Measurements from ENCODE around the gene NUAK2.

NUAK2 gene

DNA sequence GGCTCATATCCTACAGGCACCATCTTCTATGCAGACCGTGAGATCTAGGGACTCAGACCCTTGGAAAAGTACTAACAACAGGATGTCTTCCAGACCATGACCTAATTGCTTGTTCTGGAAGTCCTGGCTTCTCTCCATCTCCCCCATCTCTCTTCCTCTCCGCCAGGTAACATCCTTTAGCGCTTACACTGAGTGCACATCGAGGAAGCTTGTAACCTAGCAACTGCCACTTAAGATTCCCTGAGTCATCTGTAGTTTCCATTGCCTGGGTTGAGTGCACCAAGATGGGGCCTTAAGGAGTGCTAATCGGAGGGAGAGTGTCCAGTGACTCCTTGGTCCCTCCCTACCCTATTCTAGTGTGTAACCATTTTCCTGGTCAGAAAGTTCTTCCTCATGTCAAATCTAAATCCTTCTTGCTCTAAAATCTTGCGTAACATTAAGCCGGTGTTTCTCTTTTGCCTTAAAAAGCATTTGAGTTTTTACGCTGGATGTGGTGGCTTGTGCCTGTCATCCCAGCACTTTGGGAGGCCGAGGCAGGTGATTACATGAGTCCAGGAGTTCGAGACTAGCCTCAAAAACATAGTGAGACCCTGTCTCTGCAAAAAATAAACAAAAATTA is 25.5 kb upstream of the NUAK2 start:
- DNase-seq (ENCODE audit: low read depth) = no peak

DNA sequence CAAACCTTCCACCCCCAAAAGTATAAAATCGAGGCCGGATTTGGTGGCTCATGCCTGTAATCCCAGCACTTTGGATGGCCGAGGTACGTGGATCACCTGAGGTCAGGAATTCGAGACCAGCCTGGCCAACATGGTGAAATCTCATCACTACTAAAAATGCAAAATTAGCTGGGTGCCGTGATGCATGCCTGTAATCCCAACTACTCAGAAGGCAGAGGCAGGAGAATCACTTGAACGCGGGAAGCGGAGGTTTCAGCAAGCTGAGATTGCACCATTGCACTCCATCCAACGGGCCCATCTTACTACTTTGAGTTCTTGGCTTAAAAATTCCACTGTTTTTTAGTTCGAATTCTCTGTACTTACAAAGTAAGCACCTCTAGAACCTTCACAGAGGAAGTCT is 24.2 kb upstream of the NUAK2 start:
- DNase-seq (ENCODE audit: low read depth) = no peak

DNA sequence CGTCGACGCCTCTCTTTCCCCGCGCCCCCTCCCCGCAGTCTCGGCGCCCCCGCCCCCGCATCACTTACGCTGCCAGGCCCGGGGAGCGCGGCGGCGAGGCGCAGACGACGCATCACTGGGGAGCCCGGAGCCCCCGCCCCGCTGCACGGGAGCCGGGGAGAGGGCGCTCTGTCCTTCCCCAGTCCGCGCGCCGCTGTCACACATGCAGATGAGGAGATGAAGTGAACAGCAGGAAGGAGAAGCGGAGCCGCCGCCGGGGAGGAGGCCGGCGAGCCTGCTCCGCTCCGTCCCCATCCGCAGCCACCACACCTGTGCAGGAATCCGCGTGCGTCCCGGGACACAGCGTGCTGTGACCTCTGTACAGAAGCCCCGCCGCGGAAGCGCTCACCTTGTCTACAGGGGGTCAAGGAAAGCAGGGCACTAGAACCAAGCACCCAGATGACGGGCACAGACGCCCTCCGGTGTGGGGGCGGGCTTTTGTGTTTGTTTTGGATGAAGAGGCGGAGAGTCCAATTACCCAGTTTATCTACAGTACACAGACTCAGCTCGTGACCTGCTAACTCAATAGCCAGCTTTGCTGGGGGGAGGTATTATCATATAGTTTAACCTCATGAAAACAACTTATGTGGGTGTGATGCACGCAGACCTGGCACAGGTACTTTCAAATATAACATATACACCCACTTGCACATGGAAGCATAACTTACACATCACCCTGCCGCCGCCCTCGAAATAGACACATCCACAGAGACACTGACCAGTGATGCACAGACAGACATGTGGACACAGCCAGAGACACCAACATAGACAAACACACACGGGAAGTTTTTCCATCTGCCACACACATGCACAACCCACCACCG is 22.8 kb upstream of the NUAK2 start:
- no peak for DNase-seq (ENCODE audit: low read depth)

DNA sequence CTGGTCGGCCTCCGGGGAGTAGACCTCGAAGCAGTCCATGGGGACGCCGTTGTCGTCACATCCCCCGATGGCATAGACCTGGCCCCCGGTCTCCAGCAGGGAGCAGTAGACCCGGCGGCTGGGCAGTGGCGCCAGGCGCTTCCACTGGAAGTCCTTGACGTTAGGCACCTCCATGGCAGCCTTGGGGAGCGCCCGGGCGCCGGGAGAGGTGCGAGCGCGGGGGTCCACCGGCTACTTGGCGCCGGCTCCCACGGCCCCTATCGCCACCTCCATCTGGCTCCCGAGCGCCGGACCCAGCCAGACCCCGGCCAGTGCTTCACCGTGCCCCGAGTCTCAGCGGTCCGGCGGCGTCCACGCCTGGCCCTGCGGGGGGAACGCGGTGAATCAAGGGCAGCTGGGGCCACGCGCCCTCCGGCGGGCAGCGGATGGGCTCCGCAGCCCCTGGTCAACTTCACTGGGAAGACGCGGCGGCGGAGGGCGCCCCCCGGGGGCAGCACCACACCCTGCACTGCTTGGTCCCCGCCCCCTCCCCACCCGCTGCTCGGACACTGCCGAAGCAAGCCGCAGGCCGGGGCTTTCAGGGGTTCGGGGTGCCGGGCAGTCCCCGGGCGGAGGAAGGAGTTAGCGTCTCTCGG is 22.0 kb upstream of the NUAK2 start:
- no peak for DNase-seq (ENCODE audit: low read depth)

DNA sequence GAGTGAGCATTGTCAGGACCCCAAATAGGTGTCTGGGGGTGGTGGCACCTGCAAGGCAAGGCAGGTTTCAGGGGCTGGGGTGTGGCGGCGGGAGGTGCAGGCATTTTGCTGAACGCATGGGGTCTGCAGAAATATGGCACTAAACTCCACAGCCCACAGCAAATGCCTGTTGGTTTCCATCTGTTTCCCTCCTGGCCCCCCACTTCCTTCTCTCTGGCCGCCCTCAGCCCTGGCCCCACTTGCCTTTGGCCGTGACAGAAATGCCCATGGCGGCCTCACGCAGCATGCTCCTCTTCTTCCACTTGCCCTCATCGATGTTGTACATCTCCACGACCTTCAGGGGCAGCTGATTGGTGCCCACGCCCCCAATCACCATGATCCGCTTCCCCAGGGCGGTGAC is 21.4 kb upstream of the NUAK2 start:
- no peak for DNase-seq (ENCODE audit: low read depth)

DNA sequence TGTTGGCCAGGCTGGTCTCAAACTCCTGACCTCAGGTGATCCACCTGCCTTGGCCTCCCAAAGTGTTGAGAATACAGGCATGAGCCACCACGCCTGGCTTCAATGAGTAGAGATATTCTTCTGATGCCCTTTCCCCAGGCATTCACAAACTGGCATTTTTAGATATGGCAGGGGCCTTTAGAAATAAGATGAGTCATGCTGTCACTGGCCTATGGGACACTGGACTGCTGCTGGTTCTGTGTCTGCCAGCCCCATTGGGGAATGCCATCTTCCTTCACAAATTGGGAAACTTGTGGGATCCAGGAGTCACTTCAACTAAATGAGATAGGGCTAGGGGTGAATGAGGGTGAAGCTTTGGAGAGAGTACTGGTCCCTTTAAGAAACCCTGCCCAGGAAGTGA is 19.1 kb upstream of the NUAK2 start:
- DNase-seq (ENCODE audit: low read depth) = no peak

DNA sequence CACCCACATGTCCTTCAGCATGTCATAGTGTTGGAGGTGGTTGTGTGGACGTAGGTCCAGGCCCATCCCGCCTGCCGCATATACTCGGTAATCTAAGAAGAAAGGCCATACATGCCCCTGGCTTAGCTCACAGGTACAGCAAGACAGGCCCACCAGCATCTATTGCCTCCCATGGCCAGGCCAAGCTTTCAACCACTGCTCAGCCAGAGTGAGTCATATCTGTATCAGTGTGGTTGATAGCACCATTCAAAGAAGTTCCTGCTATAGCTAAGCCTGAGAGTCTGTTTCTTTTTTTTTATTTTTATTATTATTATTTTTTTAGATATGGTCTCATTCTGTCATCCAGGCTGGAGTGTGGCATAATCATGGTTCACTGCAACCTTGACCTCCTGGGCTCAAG is 18.2 kb upstream of the NUAK2 start:
- DNase-seq (ENCODE audit: low read depth) = no peak

DNA sequence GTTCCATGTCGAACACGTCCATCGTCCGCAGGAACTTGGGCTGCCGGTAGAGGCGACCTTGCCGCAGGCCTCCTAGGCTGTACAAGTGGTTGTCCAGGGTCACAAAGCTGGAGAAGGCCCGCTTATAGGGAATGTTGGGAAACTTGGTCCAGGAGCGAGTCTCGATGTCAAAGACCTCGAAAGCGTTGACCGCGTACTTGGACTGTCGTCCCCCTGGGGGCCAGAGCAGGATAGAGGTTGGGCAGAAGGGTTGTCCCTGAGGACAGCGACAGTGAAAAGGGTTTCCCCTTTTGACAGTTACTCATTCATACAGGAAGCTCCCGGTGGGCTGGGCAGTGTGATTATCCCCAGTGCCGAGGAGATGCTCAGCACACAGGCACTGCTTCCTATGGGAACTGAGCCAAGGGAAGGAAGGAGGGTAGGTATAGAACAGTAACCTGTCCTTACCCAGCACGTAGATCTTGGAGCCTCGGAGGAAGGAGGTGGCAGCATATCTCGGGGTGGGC is 17.7 kb upstream of the NUAK2 start:
- no peak for DNase-seq (ENCODE audit: low read depth)

DNA sequence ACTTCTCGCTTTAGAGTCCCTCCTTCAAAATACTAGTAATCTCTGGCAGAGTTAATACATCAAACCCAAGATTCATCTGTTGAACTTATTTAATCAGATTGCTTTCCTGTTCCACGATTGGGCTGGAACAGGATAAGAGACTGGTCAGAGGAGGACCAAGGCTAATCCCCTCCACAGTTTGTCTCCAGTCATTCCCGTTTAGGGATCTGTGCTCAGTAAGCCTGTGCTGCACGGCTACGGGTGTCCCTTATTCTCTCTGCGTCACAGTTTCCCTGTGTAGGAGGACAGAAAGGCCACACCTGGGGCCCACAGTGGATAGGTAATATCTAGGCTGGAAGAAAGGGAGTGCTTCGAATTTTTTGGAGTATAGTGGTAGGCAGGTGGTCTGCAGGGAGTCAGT is 16.5 kb upstream of the NUAK2 start:
- no peak for DNase-seq (ENCODE audit: low read depth)

DNA sequence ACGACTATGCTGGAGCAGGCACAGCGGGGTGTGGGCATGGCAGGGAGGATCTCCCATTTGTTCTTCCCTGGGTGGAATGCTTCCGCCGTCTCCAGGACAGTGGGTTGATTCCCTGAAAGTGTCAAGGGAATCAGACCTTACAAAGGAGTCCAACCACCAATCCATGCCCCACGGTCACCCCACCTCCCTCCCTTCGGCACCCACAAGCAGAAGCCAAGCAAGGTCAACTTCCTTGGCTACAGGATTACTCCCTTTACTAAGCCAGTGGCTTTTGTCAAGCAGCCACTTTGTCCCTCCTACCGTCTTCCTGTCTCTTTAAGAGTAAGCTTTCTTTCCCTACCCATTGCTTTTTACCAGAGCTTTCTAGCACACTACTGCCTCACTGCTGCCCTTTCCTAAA is 15.9 kb upstream of the NUAK2 start:
- no peak for DNase-seq (ENCODE audit: low read depth)

DNA sequence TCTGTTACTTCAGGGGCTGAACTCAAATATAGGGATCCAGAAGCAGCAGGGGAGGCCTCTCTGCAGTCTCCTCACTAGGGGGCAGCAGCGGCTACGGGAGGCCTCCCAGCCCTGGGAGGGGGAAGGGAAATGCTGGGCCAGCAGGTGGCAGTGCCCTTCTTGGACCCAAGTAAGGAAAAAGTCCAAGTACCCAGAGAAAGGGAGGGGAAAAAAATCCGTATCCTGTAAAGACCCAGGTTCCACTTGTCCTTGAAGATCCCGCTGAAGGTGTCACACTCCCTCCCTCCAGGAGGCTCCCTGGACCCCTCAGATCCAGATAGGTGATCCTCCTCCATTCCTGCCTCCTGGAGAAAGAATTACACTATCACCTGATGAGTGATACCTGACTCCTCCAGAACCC is 14.1 kb upstream of the NUAK2 start:
- no peak for DNase-seq (ENCODE audit: low read depth)

DNA sequence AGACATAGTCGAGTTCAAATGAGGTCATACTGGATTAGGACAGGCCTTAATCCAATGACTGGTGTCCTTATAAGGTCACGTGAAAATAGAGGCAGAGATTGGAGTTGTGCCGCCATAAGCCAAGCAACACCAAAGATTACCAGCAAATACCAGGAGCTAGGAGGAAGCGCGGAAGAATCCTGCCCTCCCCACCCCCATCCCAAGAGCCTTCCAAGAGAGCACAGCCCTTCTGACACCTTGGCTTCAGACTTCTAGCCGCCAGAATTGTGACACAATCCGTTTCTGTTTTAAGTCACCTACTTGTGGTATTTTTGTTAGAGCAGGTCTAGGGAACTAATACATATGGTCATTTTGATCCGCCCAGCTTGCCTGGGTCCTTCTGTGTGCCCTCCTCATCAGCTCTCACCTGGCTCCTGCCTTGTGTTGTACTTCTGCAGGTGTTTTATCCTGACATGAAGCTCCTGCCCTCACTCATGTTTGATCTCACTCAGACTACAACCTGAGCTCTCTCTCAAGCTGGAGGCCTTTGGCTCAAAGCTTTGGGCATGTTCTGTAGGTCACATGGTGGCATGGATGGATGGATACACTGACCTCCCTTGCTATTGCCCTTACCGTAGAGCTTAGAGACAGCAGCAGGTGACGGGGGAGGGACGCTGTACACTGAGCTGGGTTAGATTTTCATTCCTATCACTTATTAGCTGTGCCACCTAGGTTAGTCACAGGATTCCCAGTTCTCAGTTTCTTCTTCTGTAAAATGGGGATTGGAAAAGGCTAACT is 10.7 kb upstream of the NUAK2 start:
- no peak for DNase-seq (ENCODE audit: low read depth)

DNA sequence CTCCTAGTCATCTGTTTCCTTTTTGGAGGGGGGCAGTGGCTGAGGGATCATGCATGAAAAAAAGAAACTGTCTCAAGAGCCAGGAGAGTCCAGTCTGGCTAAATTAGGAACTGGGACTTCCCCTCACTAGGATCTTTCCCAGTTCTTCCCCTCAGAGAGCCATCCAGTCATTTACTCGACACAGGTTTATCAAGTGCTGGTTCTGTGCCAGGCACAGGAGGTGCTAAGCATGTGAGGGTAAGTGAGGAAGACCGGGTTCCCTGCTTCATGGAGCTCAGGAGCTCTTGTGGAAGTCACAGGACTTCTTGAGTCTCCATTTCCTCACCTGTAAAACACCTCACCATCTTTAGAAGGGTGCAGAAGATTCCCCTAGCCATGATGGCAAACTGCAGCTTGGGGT is 8.6 kb upstream of the NUAK2 start:
- no peak for DNase-seq (ENCODE audit: low read depth)

DNA sequence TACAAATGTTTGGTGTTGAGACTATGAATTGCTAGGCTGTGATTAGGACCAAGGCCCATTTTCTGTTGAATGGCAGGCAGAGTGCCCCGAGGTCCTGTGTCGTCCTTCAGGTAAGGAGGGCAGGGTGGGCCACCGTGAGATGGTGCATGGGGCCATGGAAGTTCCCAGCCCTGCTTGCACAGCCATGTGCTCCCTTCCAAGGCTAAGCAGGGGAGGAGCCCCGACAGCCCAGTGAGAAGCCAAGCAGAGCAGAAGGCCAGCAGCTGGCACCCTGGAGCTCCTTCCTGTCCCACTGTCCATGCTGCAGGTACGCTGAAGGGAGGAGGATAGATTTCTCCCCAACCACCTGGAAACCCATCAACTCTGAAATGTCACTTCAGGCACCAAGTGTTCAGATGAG is 8.2 kb upstream of the NUAK2 start:
- no peak for DNase-seq (ENCODE audit: low read depth)

DNA sequence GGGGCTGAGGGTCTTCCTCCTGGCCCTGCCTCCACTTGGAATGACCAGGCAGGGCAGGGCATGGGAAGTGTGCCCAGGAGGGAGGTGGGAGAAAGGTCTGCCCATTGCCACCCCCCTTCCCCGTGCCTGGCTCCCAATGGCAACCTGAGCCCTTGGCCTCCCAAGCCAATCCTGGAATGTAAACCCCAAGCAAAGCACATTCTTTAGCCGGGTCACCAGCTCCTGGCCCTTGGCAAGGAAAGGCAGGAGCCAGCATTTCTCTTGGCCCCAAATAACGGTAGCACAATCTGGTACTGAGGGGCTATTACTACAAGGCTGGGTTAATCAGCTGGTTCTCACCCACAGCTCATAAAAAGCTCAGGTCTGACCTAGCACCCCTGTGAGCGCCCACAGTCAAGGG is 6.9 kb upstream of the NUAK2 start:
- no peak for DNase-seq (ENCODE audit: low read depth)

DNA sequence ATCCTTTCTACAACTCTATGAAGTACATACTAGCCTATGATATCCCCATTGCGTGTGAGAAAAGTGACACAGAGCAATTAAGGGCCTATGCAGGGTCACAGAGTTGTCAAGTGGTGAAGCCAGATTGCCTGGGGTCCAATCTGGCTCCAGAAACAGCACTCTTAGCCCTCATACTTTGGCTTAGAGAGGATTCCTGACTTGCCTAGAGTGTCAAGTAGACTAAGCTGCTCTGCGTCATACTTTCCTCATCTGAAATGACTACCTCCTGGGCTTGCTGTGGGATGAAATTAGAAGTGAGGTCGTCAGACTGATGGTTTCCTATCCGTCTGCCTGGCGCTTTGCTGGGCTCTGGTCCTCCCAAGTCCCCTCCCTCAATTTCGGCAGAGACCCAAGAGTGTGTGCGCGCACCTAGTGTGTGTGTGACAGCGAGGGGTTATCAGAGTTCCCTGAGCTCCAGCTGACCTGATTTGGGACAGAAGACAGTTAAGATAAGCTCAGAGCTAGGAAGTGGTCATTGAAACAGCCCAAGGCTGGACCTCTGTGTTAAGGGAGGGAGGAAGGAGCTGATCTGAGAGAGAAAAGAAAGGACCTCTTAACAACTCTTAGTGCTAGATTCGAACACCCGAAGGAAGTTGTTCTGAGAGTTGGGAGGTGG is 5.4 kb upstream of the NUAK2 start:
- DNase-seq (ENCODE audit: low read depth) = no peak

DNA sequence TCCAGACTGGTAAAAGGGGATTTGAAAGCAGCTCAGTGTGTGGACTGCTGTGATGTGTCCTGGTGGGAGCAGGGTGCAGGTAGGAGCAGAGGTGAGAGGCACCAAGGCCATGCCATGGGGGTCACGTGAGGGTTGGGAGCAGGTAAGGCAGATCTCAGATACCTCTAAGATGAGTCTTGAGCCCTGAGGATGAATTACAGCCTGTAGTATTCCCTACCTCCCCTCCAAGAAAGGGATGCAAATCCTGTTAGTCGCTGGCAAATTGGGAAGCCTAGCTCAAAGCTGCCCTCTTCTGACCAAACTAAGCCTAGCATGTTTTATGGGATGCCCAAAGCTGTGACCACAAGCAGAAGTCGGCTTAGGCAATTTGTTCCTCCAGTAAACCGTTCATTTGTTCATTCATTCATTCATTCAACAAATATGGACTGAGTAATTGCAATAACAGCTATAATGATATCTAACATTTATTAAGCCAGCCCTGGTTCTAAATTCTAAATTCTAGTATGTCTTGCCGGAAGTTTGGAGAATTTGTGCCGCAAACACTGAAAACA is 3.9 kb upstream of the NUAK2 start:
- no peak for DNase-seq (ENCODE audit: low read depth)

DNA sequence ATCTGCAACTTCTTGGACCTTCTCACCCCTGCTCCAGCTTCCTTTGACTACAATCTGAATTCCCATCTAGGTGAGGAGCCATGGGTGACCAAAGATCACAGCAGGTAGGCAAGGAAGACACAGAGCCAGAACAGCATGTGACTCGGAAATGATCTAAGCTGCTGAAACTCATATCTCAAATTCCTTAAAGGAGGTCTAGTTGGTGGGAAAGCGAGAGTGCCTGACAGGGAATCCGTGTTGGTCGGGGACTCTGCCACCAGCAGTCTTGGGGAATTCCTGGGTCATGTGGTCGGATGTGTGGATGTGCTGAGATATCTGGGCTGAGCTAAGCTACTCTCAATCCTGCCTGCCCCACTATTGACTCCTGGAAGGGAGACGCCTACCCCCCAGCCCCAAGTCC is 3.2 kb upstream of the NUAK2 start:
- DNase-seq (ENCODE audit: low read depth) = no peak

DNA sequence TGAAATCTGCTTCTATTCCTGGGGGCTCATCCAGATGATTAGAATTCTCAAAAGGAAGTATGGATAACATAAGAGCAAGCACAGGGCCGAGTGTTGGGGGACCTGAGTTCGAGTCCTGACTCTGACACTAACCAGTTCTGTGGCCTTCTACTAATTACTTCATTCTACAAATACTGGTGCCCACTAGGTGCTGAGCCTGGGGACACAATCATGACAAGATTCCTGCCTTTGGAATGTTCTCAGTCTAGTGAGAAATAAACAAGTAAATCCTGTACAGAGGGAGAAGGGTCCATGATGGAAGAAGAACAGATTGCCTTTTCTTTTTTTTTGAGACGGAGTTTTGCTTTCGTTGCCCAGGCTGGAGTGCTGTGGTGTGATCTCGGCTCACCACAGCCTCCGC is 2.2 kb upstream of the NUAK2 start:
- DNase-seq (ENCODE audit: low read depth) = no peak

DNA sequence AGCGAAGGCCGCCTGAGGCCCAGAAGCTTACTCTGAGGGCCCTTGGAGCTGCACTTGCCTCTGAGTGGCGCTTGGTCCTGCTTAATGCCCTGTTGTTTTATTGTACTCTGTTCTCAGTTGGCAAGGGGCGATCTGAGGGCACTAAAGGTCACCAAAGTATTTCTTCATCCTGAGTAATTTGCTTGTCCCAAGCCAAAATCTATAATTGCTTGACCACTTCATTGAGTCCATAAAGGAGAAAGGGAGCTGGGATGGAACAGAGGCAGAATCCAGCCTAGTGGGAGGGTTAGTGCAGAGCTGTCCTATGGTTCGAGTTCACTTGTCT is 376 bp upstream of the NUAK2 start:
- DNase-seq (ENCODE audit: low read depth) = no peak

DNA sequence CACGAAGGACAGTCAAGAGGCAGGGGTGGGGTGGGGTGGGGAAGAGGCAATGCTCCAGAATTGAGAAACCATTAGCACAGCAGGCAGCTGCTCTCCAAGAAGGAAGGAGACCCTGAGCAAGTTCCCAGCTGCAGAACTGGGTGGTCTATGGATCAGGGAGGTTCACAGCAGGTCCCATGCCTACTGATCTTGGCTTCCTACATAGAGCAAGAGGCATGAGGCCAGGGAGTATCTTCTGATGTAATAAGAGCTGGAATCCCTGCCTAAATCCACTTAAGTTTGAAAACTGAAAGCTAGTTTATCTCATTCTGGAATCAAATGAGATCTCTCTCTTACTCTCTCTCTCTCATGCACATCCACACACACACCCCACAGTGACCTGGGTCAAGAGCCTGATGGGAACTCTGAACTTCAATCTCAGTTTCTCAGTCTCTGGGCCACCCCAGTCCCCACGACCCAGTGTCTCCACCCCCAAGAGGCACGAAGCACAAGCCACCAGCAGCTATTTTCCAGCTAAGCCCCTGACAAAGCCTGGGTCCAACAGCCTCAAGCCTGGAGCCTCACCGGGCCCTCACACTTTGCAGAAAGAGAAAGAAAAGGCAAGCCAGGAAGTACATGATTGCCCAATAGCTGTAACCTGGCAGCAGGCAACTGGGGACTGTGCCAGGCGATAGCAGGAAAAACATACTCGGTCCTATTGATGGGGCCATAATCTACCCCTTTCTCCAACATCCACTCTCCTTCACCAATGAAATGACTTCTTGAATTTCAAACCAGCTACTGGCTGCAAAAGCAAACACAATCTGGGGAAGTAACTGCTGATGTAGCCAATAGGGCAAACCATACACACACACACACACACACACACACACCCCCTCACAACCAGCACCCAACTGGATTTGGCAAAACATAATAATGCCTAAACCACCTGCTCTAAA is 2.2 kb downstream of the NUAK2 start:
- DNase-seq (ENCODE audit: low read depth) = no peak
